T47D (cell line): ENCODE data around the gene CCDC88A.
"Not testable (repeated sequence)": the region's sequence is repeated elsewhere in the genome, so short reads cannot be mapped to it uniquely, and the experiment has no call there.

Experiments
- DNase-seq, 2 experiments: peaks; one replicate each; pipeline versions ENCODE4 v3.0.0 to v3.0.0-alpha.2; 2011 to 2012; ENCODE audit warnings: low read depth in 1 of 2, low spot score in 1 of 2
- JUND ChIP-seq: IDR thresholded peaks from 2 replicates; pipeline ENCODE4 v1.6.1; 2012; ENCODE audit warnings: low read depth
- in situ Hi-C: cut with HindIII; loops from 2 replicates; pipeline ENCODE4 v1.10.0; 2016; ENCODE audit warnings: low sequenced_read_pairs, low pct_unique_long_range_greater_than_20kb

CCDC88A gene

DNA sequence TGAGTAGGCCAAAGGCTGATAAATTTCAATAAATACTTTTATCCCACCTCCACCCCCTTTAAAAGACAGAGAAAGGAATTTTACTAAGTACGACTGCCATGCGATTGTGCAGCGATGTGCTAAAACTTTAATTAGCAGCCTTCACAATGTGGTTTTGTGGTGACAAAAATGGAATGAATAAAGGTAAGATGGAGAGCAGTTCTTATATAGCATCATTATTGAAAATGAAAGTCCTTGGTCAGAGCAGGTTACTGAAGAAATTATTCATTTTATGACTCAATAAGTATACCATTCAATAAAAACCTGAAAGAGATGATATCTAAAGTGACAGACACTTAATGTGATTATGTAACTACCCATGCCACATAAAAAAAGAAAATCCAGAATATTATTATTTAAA lies 117.4 kb downstream of the CCDC88A start:
- DNase-seq = no peak
- in situ Hi-C loops = no loop called here
- no peak for TF ChIP-seq JUND

DNA sequence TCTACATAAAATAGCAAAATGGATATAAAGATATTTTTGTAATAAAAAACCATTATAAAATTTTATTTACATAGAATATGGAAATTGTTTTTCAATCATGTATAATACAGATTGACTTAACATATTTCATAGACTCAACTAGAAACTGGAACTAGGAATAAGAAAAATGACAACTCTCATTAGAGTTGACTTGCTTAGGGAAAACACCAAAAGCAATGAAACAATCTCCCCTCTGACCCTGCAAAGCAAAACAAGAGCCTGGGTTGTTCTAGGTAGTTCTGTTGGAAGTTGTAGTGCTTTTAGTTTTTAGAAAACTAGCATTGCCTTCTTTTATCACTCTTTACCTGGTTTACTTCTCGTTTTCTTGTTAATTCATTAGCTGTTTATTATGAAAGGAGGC lies 118.4 kb downstream of the CCDC88A start:
- no peak for DNase-seq
- in situ Hi-C loops = no loop called here
- no peak for TF ChIP-seq JUND

- DNase-seq = no peak
- TF ChIP-seq JUND = no peak
- in situ Hi-C loops = no loop called here
These were observed 123.3 kb downstream of the CCDC88A start for GRCh38 chr2:55296393-55296792.

GRCh38 chr2:55283083-55283482 lies 136.6 kb downstream of the CCDC88A start:
- TF ChIP-seq JUND = no peak
- in situ Hi-C loops = no loop called here
- DNase-seq = no peak

- in situ Hi-C loops = no loop called here
- DNase-seq = peak in 1 of 2 experiments; percentile 21
- no peak for TF ChIP-seq JUND
These were observed 137.3 kb downstream of the CCDC88A start for GRCh38 chr2:55282110-55282917.

DNA sequence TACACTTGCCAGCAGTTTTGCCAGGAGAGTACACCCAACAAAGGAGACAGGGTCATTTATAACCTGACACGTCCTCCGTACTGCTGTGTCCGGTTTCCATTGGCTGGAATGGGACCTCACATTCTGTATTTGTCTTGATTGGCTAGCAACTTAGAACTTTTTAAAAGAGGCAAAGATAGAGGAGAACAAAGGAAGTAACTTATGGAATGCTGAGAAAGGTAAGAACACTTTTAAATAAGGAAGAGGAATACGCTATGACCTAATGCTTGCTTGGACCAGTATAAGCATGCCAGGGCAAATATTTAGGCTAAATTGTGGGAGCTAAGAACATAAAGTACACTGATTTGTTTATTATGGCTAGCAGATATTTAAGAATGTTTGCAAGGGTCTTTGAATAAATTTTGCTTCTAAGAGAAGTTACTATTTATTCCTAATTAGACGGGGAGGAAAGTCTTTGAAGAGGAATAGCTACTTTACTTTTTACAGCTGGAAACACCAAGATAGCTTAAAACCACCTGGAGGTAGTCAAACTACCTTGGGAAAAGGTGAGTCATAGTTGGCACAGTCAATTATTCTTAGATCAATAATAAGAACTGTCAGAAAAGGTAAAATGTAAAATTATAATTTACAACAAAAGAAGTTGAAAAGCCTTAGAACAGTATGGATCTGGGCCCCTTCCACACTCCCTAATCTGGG lies 138.7 kb downstream of the CCDC88A start:
- DNase-seq, in situ Hi-C loops: not testable (repeated sequence)

DNA sequence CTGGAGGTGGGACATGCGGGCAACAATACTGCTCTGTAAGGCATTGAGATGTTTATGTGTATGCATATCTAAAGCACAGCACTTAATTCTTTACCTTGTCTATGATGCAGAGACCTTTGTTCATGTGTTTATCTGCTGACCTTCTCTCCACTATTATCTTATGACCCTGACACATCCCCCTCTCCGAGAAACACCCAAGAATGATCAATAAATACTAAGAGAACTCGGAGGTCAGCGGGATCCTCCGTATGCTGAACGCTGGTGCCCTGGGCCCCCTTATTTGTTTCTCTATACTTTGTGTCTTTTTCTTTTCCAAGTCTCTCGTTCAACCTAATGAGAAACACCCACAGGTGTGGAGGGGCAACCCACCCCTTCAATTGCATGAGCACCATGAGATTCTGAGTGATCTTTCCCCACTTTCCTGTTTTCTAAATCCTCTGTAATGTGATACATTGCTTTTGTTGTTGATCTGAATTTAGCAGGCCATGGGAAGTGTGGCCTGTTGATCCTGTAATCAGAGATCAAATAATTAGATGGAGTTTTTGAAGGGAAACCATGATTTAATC lies 139.7 kb downstream of the CCDC88A start:
- in situ Hi-C loops = not testable (repeated sequence)

DNA sequence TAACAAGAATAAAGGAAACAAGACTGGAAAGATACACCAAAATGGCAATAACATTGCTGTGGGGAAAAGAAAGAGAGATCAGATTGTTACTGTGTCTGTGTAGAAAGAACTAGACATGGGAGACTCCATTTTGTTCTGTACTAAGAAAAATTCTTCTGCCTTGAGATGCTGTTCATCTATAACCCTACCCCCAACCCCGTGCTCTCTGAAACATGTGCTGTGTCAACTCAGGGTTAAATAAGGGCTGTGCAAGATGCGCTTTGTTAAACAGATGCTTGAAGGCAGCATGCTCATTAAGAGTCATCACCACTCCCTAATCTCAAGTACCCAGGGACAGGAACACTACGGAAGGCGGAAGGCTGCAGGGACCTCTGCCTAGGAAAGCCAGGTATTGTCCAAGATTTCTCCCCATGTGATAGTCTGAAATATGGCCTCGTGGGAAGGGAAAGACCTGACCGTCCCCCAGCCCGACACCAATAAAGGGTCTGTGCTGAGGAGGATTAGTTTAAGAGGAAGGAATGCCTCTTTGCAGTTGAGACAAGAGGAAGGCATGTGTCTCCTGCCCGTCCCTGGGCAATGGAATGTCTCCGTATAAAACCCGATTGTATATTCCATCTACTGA lies 140.3 kb downstream of the CCDC88A start:
- in situ Hi-C loops, DNase-seq: not testable (repeated sequence)

More for the DNA sequence above, 139.7 kb downstream of the CCDC88A start:
- not testable (repeated sequence) for DNase-seq

DNA sequence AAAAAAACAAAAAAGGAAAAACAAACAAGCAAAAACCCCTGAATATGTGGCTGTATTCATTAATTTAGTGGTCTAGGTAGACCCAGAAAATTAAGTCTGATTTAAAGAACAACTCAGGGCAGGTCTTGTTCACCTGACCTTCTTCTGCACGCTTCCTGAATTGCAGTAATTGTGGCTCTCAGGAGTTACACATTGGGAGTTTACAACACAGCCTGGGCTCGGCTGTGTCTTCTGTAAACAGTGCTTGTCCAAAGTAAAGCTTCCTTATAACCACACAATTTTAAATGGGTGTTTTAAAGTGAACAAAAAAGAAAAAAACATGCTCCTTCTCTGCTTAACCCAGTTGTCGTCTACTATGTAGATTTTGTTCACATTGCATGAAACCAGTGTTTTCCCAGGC lies 142.3 kb downstream of the CCDC88A start:
- DNase-seq = peak in 1 of 2 experiments; percentile 15
- in situ Hi-C loops = no loop called here
- TF ChIP-seq JUND = no peak

- DNase-seq, in situ Hi-C loops: not testable (repeated sequence)
These were observed 145.3 kb downstream of the CCDC88A start for GRCh38 chr2:55274346-55274745.

DNA sequence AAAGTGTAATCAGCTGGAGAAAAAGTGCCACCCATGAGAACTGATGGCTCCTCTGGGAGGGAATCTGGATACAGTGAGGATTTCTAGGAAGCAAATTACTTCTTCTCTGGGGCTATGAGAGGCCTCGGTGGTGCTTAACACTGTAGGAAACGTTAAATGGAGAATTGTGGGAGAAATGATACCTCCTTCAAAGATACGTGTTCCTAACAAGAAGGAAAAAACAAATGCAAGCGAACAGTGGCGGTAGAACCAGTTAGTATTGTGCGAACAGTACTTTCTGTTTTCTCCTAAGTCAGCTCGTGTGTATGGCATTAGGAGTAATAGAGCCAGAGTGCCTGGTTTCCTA lies 150.0 kb downstream of the CCDC88A start:
- DNase-seq = peak in 1 of 2 experiments; percentile 9
- in situ Hi-C loops = no loop called here
- no peak for TF ChIP-seq JUND

DNA sequence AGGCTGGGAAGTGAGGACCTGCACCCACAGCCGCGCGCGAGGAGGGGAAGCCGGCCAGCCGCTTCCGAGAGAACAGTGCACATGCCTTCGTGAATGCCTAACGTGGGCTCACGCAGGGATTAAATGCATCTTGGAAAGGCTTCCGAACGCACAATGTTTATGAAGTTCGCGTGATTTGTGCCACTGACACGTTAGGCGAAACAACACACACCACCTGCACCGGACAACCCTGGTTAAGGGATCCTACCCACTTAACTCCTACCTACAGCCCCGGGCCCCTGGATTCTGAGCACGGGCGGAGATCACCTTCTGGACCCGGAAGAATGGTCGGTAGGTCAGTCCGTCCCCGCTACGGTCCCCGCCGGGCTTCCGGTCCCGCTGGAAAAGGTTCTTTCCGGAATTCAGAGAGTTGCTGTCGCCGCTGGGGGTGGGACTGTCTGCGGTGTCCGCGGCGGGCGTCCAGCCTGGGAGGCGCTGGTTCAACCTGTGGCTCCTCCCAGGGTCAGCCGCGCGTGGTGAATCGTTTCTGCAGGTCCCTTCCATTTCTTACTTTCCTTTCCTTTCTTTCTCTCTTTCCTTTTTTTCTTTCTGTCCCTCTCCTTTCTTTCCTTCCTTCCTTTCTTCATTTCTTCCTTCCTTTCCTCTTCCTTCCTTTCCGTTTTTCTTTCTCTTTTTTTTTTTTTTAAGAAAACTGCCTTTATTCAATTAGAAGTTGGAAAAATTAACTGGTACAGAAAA lies 150.6 kb downstream of the CCDC88A start, which contains the start of gene MTIF2:
Gene MTIF2, minus strand, starts transcription at position 325 of the 738 bp plus-strand sequence. CDS start 5,373 bp downstream, outside the sequence.
- in situ Hi-C loops = no loop called here
- DNase-seq = peak; percentile 50 to 94
- no peak for TF ChIP-seq JUND
